Right cardiac atrium (tissue), 5 donors: ENCODE results near the gene ATF7. TPM values are rescaled to one million over a fixed set of nuclear protein-coding genes. Genes with fewer than 3 reads are reported as not detected.
"Not testable (repeated sequence)": the region's sequence is repeated elsewhere in the genome, so short reads cannot be mapped to it uniquely, and the experiment has no call there.

Experiments used
- ATAC-seq, 2 donors: fragments of 200-7000 bp; cut with Tn5 transposase; one replicate each; pipeline versions ENCODE4 v1.8.0 to v1.9.1; 2020; ENCODE audit warnings: moderate library complexity in 2 of 2, mild to moderate bottlenecking in 1 of 2
- DNase-seq, 3 donors: peaks; one replicate each; pipeline ENCODE4 v3.0.0-alpha.2; 2020
- H3K27ac ChIP-seq: one replicate; pipeline ENCODE4 v1.5.1; 2013; ENCODE audit warnings: mild to moderate bottlenecking, low read length, control low read depth, moderate library complexity
- H3K27me3 ChIP-seq: one replicate; pipeline ENCODE4 v1.6.1; 2013; ENCODE audit not compliant: control insufficient read depth, insufficient read depth
- H3K4me1 ChIP-seq: one replicate; pipeline ENCODE4 v1.6.1; 2013; ENCODE audit warnings: low read length; ENCODE audit not compliant: control insufficient read depth, insufficient read depth
- H3K4me3 ChIP-seq: one replicate; pipeline ENCODE4 v1.5.1; 2013; ENCODE audit warnings: low read length, control low read depth
- H3K9me3 ChIP-seq: one replicate; pipeline ENCODE4 v1.6.1; 2013; ENCODE audit warnings: low read length; ENCODE audit not compliant: control insufficient read depth
- WGBS: extraction: QIAGEN DNeasy Blood & Tissue Kit; methylation state at CpG from one replicate; pipeline ENCODE4 v1.1.7; 2013; 5-methylcytosine and 5-hydroxymethylcytosine counted together
- intact Hi-C, 4 donors: fragments of 100-400 bp; cut with DNase I; formaldehyde crosslinking; loops; one replicate each; pipeline versions ENCODE4 v1.11.0 to v1.14.0; 2022 to 2023
- polyA plus RNA-seq: library from polyadenylated mRNA; stranded (reverse); fragments of 200-250 nt; gene quantifications from one replicate; pipeline ENCODE4 v1.2.3, GENCODE V29; 2013
- total RNA-seq, 4 donors: library from RNA; stranded (reverse); fragmentation: NEBNext Ultra II Directional; extraction: Animal tissue kit (Norgen Biotek cat#: 25700); gene quantifications; one replicate each; pipeline ENCODE4 v1.2.1, GENCODE V29; 2021
- donor health status: healthy with polysubstance abuse.
- donor health status: DM: no; HTN: yes; CAD: no.
- donor health status: DM: no; HTN: no; CAD: no.
- donor health status: DM: no; HTN: yes; CAD: no; lungs with severe emphysema.
- donor health status: DM: yes; HTN: yes; CAD: no.

The ATF7 gene
- total and polyA plus RNA-seq, 5 donors: 22.8 to 36.9 (median 32.5) TPM

- H3K4me1 ChIP-seq: no peaks in the 10 kb centered on the region
- H3K27me3 ChIP-seq: no peaks in the 10 kb centered on the region
- no peak overlapping the region for H3K27ac ChIP-seq
- H3K4me3 ChIP-seq: no peak overlapping the region
- ATAC-seq (peak; percentile 35 to 47), DNase-seq (no peak)
- WGBS: 34% methylated on average over 2 of the region's 2 CpGs
- H3K9me3 ChIP-seq: no peaks in the 10 kb centered on the region
- intact Hi-C loops: no loop called here
These were observed 40.6 kb downstream of the ATF7 start for GRCh38 chr12:53585448-53586125.

GRCh38 chr12:53579545-53579955, 46.6 kb downstream of the ATF7 start:
- intact Hi-C loops: no loop called here
- WGBS: 77% methylated on average over 5 of the region's 5 CpGs
- no peak overlapping the region for H3K27ac ChIP-seq
- no peaks in the 10 kb centered on the region for H3K27me3 ChIP-seq
- ATAC-seq (peak; percentile 34 to 48), DNase-seq (no peak)
- no peak overlapping the region for H3K4me3 ChIP-seq
- peaks cover 2% of the 10 kb centered on the region for H3K4me1 ChIP-seq
- no peaks in the 10 kb centered on the region for H3K9me3 ChIP-seq

GRCh38 chr12:53578783-53579182, 47.4 kb downstream of the ATF7 start:
- Histone ChIP-seq H3K27me3 (no peaks in the 10 kb centered on the region), H3K4me3 (no peak overlapping the region), H3K4me1 (peaks cover 2% of the 10 kb centered on the region), H3K27ac (no peak overlapping the region), H3K9me3 (no peaks in the 10 kb centered on the region)
- DNase-seq (no peak), ATAC-seq (no peak)
- intact Hi-C loops: no loop called here
- WGBS: 89% methylated on average over 5 of the region's 5 CpGs

DNA sequence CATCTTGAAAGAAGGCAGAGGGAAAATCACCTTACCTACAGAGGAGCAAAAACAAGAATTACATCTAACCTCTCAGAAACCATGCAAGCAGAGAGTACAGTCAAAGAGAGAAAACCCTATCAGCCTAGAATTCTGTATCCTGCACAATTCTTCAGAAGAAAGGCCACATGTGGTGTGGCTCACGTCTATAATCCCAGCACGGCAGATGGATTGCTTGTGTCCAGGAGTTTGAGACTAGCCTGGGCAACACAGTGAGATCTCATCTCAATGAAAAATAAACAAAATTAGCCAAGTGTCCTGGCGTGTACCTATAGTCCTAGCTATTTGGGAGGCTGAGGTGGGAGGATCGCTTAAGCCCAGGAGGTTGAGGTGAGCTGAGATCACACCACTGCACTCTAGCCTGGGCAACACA, 48.2 kb downstream of the ATF7 start:
- no peak overlapping the region for H3K27ac ChIP-seq
- no peaks in the 10 kb centered on the region for H3K9me3 ChIP-seq
- WGBS: 95% methylated on average over 4 of the region's 4 CpGs
- H3K4me3 ChIP-seq: no peak overlapping the region
- intact Hi-C loops: no loop called here
- H3K4me1 ChIP-seq: peaks cover 2% of the 10 kb centered on the region
- ATAC-seq: no peak
- DNase-seq: no peak
- H3K27me3 ChIP-seq: no peaks in the 10 kb centered on the region

- DNase-seq (no peak), ATAC-seq (peak; percentile 56 to 59)
- Histone ChIP-seq H3K27me3 (no peaks in the 10 kb centered on the region), H3K4me1 (peaks cover 2% of the 10 kb centered on the region), H3K9me3 (no peaks in the 10 kb centered on the region), H3K4me3 (no peak overlapping the region), H3K27ac (no peak overlapping the region)
- 73% methylated on average over 3 of the region's 3 CpGs for WGBS
- intact Hi-C loops: no loop called here
These were observed 50.5 kb downstream of the ATF7 start for GRCh38 chr12:53575502-53576249.

DNA sequence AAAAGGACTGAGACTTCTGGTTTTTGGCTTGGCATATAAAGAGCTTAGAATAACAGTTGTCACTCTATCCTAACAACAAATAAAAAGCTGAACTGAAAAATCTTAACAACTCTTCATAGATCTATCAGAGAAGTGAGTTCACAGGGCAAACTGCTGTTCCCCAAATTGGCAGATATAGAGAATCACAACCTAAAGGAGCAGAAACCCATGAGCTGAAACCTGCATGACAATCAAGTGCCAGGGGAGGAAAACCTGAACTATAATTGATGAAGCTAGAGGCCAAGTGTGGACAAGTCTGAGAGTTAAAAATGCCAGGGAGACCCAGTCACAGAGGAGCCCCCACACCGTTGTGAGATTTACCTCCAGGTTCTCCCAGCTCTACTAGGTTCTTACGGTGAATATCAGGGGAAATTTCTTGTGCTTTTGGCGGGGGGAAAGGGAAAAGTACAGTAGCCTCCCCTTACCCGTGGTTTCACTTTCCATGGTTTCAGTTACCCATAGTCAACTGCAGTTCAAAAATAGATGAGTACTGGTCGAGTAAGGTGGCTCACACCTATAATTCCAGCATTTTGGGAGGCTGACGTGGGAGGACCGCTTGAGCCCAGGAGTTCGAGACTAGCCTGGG, 53.9 kb downstream of the ATF7 start:
- WGBS: 90% methylated on average over 8 of the region's 8 CpGs
- intact Hi-C loops: no loop called here
- Histone ChIP-seq H3K4me3 (no peak overlapping the region), H3K9me3 (no peaks in the 10 kb centered on the region), H3K27me3 (no peaks in the 10 kb centered on the region), H3K27ac (no peak overlapping the region), H3K4me1 (no peaks in the 10 kb centered on the region)
- ATAC-seq: no peak
- DNase-seq: no peak

- no peaks in the 10 kb centered on the region for H3K4me1 ChIP-seq
These were observed 54.9 kb downstream of the ATF7 start for GRCh38 chr12:53571295-53571694.

GRCh38 chr12:53568809-53569557, 57.2 kb downstream of the ATF7 start:
- DNase-seq (no peak), ATAC-seq (peak in 1 of 2 donors; percentile 24)
- H3K27ac ChIP-seq: no peak overlapping the region
- WGBS: 56% methylated on average over 2 of the region's 2 CpGs
- H3K9me3 ChIP-seq: no peaks in the 10 kb centered on the region
- H3K4me1 ChIP-seq: no peaks in the 10 kb centered on the region
- H3K27me3 ChIP-seq: no peaks in the 10 kb centered on the region
- intact Hi-C loops: no loop called here
- H3K4me3 ChIP-seq: no peak overlapping the region

More at GRCh38 chr12:53571295-53571694, 54.9 kb downstream of the ATF7 start:
- ATAC-seq (no peak), DNase-seq (no peak)
- no peaks in the 10 kb centered on the region for H3K27me3 ChIP-seq
- H3K27ac ChIP-seq: no peak overlapping the region
- no peaks in the 10 kb centered on the region for H3K9me3 ChIP-seq
- no peak overlapping the region for H3K4me3 ChIP-seq
- 97% methylated on average over 2 of the region's 2 CpGs for WGBS
- intact Hi-C loops: no loop called here

- Histone ChIP-seq H3K9me3 (no peaks in the 10 kb centered on the region), H3K27me3 (no peaks in the 10 kb centered on the region), H3K4me3 (no peak overlapping the region), H3K27ac (no peak overlapping the region), H3K4me1 (no peaks in the 10 kb centered on the region)
- intact Hi-C loops: no loop called here
- WGBS: 56% methylated on average over 6 of the region's 6 CpGs
- ATAC-seq (no peak), DNase-seq (no peak)
These were observed 58.0 kb downstream of the ATF7 start for GRCh38 chr12:53567961-53568808.

DNA sequence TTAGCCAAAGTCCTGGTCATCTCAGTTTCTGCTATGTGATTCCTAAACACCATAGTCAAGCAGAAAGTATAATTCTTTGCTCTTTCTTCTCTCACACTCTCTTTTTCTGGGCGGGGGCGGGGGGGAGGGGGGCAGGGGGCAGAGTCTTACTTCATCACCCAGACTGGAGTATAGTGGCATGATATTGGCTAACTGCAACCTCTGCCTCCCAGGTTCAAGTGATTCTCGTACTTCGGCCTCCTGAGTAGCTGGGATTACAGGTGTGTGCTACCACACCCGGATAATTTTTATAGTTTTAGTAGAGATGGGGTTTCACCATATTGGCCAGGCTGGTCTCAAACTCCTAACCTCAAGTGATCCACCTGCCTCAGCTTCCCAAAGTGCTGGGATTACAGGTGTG, 60.8 kb downstream of the ATF7 start:
- DNase-seq, H3K27me3 ChIP-seq, H3K4me1 ChIP-seq, H3K9me3 ChIP-seq, intact Hi-C loops, ATAC-seq, H3K27ac ChIP-seq, H3K4me3 ChIP-seq: not testable (repeated sequence)
- WGBS: 95% methylated on average over 5 of the region's 5 CpGs
